NCI-H69 (cell line): Measurements from ENCODE around the gene CLIC5.

ENCODE experiments used
- DNase-seq: peaks from one replicate; lab custom pipeline; 2025; lab: John Stamatoyannopoulos, UW

CLIC5 gene

DNA sequence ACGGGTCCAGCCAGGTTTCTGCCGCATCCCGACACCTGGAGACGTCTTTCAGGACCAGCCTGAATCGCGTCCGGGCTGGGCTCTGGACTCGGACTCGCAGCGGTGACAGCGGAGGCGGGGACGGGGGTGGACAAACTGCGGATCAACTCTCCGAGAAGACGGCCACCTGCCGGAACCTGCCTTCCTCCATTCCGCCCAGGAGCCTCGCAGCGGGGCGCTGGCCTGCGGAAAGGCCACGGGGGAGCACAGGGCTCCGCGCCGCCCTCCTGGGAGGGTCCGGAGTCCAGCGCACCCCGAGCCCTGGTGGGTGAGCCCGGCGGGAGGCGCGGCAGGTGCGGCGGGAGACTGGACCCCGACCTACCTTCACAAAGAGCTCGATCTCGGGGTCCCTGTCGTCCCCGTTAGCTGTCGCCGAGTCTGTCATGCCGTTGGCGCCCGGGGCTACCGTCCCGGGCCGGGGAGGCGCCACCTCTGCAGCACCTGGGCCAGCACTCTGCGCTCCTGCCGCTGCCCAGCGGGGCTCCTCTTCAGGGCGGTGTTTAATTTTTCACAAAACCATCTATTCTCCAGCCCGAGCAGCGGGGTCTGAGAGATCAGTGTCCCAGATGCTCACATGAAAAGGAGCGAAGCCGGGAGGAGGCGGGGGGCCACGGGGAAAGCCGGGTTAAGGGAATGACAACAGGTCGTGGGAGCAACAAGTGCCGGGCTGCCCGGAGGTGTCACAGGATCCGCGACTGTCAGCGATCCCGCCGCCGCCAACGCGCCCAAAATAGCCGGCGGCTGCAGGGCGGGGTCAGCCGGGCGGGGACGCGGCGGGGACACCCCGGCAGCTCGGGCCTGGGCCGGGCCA is at the start of gene CLIC5:
Gene CLIC5 (minus strand): TSS at position 742 of the 850 bp plus-strand sequence. CDS start 318 bp downstream, at position 424.
- peak; percentile 57 for DNase-seq

- no peak for DNase-seq
Measured at GRCh38 chr6:46062991-46063390, 47.3 kb upstream of the CLIC5 start.

DNA sequence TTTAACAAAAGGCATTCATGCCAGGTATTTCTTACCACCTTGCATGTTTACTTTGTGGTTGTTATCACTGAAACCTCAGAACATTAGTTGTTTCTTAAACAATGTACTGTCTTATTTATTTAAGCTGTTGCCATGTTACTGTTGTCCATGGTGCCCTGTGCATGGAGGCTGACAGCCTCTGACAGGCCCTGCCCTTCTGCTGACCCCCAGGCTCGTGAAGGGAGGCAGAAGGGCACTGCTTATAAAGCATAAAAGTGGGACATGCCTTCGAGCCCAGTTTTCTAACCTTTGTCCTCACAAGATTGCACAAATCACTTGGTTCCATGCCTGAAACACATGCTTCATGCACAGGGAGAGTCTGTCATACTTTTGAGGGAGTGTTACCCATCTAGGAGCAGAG is 46.7 kb upstream of the CLIC5 start:
- DNase-seq = no peak

DNA sequence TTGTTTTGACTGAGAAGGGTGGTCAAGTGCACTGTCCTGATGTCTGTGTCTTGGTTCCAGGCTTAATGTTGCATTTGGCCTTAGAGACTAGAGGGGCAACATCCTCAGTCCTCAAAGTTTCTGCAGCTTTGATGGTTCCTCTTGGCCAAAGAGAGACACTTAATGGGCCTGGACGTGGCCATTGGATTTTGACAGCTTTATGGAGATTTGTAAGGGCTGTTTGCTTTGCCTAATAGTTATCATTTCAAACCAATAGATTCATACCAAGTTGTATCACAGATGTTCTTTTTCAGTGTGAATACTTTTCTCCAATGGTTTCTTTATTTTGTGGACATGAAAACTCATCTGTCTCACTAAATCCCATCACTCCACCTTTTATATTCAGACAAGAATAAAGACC is 45.8 kb upstream of the CLIC5 start:
- no peak for DNase-seq

- DNase-seq = no peak
Measured at GRCh38 chr6:46059608-46060007, 43.9 kb upstream of the CLIC5 start.

GRCh38 chr6:46058951-46059350 is 43.3 kb upstream of the CLIC5 start:
- no peak for DNase-seq

DNA sequence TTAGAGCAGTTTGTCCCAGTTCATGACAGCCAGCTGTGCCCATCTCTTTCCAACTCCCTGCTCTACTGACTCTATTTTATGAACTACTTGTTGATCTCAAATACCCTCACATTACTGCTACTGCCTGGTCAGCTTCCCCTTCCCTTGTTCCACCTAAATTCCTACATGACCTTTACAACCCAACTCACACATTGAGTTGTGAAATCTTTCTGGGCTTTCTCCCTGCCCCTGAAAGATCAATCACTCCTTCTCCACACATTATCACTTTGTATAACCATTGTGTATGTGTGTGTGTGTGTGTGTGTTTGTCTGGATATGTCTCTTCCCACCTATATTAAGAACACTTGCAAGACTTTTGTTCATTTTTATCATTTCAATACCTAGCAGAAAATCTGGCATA is 42.1 kb upstream of the CLIC5 start:
- no peak for DNase-seq

- no peak for DNase-seq
Measured at GRCh38 chr6:46056906-46057529, 41.4 kb upstream of the CLIC5 start.

GRCh38 chr6:46054516-46054915 is 38.9 kb upstream of the CLIC5 start:
- DNase-seq = no peak

DNA sequence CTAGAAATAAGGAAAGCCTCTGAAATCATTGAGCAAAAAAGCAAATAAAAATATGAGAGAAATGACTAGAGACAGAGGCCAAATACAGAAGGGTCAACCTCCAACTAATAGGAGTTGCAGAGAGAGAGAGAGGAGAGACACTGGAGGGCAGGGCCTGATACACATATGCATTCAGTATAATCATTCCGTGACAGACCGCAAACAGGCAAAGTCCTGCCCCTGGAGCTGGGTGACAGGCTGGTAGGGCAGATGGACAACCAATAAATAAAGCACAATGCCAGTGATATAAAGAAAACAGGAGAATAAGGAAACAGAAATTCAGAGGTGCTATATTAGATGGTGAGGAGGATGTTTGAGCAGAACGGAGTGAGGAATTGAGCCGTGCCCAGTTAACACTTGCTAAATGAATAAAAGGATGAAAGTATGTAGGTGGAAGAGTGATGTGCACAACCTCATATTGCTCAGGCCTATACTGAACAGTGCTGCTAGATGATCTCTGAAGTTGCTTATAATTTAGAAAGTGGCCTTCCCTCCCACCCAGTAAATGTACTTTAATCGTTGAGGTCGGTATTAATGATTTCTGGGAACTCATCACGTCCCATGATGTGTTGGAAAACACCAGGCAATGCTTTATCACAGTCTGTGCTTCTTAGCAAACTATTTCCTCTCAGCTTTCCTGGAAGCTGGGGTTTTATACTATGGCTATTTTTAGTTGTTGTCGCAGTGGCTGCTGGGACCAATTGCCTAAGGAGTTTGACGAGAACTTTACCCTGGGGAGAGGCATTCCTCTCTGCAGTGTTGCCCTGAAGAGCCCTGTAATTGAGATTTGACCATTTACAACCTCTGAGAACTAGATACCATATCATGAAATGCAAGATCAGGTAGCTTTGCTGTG is 37.6 kb upstream of the CLIC5 start:
- DNase-seq = peak; percentile 6

GRCh38 chr6:46052479-46052878 is 36.8 kb upstream of the CLIC5 start:
- DNase-seq = no peak

DNA sequence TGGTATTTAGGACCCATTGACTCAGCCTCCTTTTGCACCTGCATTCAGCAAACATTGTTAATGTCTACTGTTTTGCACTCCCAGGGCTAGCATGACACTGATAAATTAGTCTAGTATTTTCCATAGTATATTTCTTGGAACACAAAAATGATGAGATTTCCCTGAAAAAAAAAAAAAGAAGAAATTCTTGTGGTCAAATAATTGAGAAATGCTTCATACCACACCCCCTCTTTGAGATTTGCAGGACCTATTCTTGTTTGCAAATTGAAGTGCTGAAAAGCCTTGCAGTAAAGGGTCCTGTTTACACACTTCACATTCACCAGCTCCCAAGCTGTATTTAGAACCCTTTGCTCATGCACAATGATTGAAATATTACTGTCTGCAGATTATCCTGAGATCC is 36.3 kb upstream of the CLIC5 start:
- DNase-seq = peak; percentile 47

DNA sequence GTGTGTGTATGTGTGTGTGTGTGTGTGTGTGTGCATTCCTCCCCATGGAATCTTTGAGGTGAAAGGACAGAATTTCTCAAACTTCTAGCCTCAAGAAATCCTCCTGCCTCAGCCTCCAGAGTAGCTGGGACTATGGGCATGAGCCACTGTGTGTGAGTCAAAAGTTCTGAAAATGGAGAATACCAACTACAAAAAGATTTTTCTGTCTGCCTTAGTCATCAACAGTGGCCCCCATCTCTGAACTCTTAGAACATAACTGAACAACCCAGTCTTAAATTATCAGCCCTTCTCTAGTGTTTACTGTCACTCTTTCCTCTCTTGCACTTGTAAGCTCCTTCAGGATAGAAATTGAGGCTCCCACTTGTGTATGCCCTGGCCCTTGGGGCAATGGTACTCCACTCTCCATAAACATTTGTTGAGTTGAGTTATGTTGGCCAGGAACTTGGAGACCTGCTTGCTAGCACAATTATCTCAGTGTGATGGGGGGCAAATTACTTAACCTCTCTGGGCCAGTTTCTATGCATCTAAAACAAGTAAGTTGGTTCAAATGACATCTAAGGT is 35.3 kb upstream of the CLIC5 start:
- DNase-seq = no peak

- DNase-seq = no peak
Measured at GRCh38 chr6:46048646-46049297, 33.1 kb upstream of the CLIC5 start.

- DNase-seq = no peak
Measured at GRCh38 chr6:46046558-46047174, 31.0 kb upstream of the CLIC5 start.

GRCh38 chr6:46044881-46045617 is 29.4 kb upstream of the CLIC5 start:
- DNase-seq = peak; percentile 47

DNA sequence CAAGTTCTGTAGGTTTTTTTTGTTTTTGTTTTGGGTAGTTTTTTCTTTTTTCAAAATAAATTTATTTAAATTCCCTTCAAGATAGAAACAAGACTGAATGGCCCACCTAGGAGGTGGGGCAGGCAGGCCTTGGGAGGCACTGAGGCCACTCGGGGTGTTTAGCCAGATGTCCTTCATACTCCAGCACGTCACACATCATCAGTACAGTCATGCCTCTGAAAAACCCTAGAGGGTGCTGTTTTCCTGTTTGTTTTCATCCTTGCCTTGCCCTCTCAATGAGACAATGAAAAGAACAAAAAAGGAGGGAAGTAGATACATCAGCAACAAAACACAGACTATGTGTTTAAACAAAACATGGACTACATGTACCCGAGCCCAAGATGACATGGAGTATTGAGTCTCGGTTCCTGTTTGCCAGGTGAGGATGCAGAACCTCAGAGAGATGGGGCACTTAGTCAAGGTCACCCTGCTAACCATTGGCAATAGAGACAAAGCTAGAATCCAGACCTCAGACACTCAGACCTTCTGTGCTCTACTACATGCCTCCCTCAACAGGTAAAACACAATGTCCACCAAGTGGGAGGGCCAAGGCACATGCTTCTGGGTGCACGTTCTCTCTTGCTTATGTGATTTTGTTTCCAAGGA is 26.8 kb upstream of the CLIC5 start:
- DNase-seq = peak; percentile 75

- no peak for DNase-seq
Measured at GRCh38 chr6:46040288-46040687, 24.6 kb upstream of the CLIC5 start.

GRCh38 chr6:46039646-46040045 is 24.0 kb upstream of the CLIC5 start:
- DNase-seq = no peak

- no peak for DNase-seq
Measured at GRCh38 chr6:46036911-46037310, 21.3 kb upstream of the CLIC5 start.
